ENCODE data around the gene SELENOV. TPM values are rescaled to one million over a fixed set of nuclear protein-coding genes. Genes with fewer than 3 reads are reported as not detected.
"Not testable (repeated sequence)": the region's sequence is repeated elsewhere in the genome, so short reads cannot be mapped to it uniquely, and the experiment has no call there.

The SELENOV gene, protein sequence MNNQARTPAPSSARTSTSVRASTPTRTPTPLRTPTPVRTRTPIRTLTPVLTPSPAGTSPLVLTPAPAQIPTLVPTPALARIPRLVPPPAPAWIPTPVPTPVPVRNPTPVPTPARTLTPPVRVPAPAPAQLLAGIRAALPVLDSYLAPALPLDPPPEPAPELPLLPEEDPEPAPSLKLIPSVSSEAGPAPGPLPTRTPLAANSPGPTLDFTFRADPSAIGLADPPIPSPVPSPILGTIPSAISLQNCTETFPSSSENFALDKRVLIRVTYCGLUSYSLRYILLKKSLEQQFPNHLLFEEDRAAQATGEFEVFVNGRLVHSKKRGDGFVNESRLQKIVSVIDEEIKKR
- total RNA-seq (2014; rRNA removed; shearing (Covaris generic)) = not detected in 2 replicates

DNA sequence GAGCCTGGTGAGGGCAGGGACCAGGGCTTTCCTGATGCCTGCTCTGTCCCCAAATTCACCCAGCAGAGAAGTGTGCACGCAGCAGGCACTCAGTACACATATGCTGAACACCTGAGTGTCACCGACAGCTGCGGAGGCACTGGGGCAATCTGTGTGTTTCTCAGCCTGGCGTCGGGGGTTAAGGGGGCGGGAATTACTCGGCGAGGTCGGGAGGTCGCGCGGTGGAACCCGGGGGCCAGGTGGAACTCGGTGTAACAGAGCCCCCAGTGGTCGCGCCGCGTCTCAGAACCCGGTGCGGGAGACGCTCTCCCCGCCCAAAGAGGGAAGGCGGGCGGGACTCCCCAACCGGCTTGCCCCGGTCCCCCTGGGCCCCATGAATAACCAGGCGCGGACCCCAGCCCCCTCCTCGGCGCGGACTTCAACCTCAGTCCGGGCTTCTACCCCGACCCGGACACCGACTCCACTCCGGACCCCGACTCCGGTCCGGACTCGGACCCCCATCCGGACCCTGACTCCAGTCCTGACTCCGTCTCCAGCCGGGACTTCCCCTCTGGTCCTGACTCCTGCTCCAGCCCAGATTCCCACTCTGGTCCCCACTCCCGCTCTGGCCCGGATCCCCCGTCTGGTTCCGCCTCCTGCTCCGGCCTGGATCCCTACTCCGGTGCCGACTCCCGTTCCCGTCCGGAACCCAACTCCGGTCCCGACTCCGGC, at the start of gene SELENOV:
TSS of gene SELENOV (plus strand) at position 300 of the 711 bp plus-strand sequence. CDS start at position 374, 74 bp downstream.
- DNase-seq (ENCODE audit: low spot score) = no peak

DNA sequence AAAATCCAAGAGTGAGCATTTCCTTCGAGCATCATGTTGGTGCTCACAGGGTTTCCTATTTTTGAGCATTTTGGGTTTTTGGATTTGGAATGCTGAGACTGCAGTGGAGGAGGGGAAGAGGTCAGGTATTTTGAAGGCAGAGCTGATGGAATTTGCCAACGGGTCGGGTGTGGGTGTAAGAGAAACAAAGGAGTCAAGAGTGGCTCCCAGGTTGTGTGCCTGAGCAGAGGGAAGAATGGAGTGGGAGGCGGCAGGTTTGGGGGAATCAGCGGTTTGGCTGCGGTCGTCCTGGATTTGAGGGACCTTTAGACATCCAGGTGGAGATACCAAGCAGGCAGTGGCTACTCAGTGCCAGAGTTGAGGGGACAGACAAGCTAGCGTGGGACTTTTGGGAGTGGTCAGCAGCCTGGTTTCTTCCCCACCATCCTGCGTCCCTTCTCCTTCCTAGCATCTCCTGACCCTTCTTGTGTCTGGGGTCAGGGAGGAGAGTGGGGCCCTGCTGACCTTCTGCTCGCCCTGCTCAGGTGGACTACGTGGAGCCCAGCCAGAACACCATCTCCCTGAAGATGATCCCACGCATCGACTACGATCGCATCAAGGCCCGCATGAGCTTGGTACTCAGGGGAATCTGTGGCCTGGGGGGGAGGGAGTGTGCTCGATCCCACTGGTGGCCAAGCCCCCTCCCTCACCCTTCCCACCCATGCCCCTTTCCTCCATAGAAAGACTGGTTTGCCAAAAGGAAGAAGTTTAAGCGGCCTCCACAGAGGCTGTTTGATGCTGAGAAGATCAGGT, 48.8 kb upstream of the SELENOV start:
- DNase-seq (ENCODE audit: low spot score) = no peak

GRCh38 chr19:39467941-39468340, 47.0 kb upstream of the SELENOV start:
- no peak for DNase-seq (ENCODE audit: low spot score)

- DNase-seq (ENCODE audit: low spot score) = no peak
These were observed 45.9 kb upstream of the SELENOV start for GRCh38 chr19:39469036-39469435.

DNA sequence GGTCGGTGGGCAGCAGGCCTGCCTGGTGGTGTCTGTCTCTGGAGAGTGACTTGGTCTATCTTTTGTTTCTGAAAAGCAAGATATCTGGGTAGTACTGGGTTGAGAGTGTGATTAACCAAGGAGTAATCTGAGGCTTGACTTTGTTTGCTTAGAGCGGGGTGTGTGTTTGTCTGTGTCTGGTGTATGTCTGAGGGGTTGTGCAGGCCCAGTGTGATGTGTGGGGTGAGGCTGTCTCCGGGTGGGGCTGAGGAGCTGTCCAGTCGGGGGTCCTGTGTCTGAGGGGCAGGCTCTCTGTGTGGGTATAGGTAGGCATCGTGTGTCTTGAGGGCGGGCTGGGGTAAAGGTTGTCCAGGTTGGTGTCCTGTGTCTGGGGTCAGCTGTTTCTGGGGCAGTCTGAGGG, 45.4 kb upstream of the SELENOV start:
- no peak for DNase-seq (ENCODE audit: low spot score)

GRCh38 chr19:39470724-39471339, 44.1 kb upstream of the SELENOV start:
- DNase-seq (ENCODE audit: low spot score) = no peak

- no peak for DNase-seq (ENCODE audit: low spot score)
These were observed 43.0 kb upstream of the SELENOV start for GRCh38 chr19:39471756-39472536.

DNA sequence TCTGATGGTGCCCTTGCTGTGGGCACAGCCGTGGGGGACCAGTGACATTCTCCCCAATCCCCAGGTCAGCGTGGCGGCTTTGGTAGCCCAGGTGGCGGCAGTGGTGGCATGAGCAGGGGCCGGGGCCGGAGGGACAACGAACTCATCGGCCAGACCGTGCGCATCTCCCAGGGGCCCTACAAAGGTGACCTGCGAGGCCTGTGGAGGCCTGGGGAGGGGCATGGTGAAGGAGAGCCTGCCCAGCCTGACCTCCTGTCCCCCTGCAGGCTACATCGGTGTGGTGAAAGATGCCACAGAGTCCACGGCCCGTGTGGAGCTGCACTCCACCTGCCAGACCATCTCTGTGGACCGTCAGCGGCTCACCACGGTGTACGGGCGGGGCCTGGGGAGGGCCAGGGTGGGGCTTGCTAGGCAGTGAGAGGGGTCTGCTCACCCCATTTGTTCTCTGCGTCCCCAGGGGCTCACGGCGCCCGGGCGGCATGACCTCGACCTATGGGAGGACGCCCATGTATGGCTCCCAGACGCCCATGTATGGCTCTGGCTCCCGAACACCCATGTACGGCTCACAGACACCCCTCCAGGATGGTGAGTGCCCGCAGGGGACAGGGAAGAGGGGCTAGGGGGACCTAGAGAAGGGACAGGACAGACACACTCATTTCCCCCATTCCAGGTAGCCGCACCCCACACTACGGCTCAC, 42.0 kb upstream of the SELENOV start:
- DNase-seq (ENCODE audit: low spot score) = no peak

DNA sequence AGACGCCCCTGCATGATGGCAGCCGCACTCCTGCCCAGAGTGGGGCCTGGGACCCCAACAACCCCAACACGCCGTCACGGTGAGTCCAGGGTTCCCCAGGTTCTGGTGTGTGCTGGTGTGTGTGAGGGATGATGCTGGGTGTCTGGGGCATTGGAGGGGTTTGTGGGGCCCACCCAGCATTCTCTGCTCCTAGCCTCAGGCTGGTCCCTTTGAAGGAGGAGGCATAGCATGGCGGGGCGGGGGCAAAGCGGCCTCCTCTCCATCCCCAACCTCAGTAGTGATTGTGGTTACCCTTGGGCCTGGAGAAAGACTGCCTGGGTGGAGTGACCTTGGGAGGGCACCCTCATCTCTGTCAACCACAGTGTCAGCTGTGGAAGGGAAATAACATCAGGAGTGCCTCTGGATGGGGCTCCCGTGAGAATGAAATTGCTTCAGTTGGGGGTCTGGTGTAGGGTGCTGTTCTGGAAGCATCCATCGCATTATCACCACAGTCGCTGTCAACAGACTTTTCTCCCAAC, 41.4 kb upstream of the SELENOV start:
- DNase-seq (ENCODE audit: low spot score) = no peak

GRCh38 chr19:39474139-39474620, 40.8 kb upstream of the SELENOV start:
- peak; percentile 31 for DNase-seq (ENCODE audit: low spot score)

DNA sequence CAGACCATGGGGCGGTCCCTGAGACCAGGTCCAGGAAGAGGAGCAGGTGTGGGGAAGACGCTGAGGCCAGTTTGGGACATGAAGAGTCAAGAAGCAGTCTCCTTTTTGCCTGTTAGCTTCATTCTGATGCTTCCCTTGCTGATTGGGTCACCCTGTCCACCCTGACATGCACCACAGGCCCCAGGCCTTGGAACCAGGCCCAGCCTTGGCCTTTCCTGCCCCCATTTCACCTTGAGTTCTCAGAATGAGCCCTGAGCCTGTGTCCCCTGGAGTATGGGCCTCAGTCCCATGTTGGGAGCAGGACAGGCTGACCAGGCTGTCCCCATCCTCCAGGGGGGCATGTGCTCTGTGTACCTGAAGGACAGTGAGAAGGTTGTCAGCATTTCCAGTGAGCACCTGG, 39.2 kb upstream of the SELENOV start:
- DNase-seq (ENCODE audit: low spot score) = no peak

- DNase-seq (ENCODE audit: low spot score) = not testable (repeated sequence)
These were observed 35.6 kb upstream of the SELENOV start for GRCh38 chr19:39479319-39479801.

DNA sequence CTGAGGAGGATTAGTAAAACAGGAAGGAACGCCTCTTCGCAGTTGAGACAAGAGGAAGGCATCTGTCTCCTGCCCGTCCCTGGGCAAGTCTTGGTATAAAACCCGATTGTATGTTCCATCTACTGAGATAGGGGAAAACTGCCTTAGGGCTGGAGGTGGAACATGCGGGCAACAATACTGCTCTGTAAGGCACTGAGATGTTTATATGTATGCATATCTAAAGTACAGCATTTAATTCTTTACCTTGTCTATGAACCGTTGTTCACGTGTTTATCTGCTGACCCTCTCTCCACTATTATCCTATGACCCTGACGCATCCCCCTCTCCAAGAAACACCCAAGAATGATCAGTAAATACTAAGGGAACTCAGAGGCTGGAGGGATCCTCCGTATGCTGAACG, 35.0 kb upstream of the SELENOV start:
- DNase-seq (ENCODE audit: low spot score) = no peak

DNA sequence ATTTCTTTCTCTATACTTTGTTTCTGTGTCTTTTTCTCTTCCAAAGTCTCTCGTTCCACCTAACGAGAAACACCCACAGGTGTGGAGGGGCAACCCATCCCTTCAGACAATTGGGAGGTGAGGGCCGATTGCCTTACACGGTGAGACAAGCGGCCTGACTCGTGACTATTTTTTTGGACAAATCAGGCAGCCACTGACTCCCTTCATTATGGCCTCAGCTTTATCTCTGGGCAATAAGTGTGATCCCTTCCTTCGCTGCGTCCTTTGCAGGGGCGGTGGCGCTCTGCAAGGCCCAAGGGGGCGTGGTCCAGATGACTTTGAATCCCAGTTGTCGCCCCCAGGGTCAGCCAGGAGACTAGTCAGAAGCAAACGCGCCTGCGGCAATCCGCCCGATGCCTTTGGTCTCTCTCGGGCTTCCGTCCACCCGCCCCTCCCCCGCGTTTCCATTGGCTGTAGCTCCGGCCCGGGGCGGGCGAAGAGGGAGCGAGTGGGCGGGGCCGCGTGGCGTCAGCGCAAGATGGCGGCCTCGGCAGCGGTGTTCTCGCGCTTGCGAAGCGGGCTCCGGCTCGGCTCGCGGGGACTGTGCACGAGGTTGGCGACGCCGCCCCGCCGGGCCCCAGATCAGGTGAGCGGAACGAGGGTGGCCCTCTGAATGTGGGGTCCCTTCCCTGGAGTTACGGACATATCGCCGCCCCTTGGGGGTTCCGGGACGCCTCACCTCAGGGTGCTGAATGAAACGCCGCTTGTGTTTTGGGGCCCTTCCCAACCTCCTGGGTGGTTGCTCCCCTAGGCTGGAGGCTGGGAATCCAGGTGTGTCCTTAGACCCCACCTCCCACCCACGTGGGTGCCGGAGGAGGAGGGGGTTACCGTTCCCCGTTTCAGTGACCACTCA, 34.4 kb upstream of the SELENOV start, which contains the start of gene TIMM50:
TSS of gene TIMM50 (plus strand) at position 502 of the 892 bp plus-strand sequence. CDS start at position 518, 16 bp downstream.
- DNase-seq (ENCODE audit: low spot score) = peak; percentile 94

DNA sequence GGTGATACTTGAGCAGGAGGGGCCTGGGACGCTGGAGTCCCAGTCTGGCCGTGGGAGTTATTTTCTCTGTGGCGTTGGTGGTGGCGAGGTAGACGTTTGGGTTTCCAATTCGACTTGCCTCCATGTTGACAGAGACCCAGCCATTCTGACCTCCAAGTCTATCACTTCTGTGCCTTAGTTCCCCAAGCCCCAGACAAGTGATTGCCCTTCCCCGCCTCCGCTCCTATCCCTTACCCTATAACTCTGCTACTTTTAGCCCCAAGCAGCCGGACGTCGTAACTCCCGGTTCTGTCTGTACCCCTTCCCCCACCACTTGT, 33.8 kb upstream of the SELENOV start:
- no peak for DNase-seq (ENCODE audit: low spot score)

- DNase-seq (ENCODE audit: low spot score) = no peak
These were observed 33.3 kb upstream of the SELENOV start for GRCh38 chr19:39481676-39482075.

DNA sequence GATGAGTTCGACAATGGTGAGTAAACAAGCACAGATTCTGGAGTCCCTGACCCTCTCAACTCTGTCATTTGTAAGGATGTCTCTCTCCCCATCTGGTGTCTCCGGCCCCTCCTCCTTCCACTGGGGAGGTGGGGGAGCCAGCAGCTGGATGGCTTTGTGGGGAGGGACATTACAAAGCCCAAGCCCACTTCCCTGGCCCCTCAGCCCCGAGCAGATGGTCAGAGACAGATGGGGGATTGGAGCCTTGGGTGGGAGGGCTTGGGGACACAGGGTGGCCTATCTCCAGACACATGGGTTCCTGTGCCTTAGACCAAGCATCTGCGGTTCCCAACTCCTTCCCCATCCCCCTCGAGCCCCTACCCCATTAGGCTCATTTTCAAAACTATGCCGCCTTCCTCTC, 31.8 kb upstream of the SELENOV start:
- no peak for DNase-seq (ENCODE audit: low spot score)

DNA sequence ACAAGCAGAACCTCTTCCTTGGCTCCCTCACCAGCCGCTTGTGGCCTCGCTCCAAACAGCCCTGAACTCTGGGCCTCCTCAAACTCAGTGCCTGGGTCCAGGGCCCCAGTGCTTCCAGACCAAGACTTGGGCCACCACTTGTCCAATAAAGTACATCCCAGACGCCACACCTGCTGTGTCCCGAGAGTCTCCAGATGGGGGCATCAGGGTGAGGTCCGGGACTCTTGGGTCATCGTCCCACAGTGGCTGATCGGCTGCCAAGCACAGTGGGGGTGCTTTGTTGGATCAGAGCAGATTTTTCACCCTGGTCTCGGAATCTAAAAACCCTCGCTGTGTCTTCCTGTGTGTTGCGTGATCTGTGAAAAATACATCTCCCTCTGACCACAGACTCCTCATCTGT, 25.2 kb upstream of the SELENOV start:
- DNase-seq (ENCODE audit: low spot score) = no peak

DNA sequence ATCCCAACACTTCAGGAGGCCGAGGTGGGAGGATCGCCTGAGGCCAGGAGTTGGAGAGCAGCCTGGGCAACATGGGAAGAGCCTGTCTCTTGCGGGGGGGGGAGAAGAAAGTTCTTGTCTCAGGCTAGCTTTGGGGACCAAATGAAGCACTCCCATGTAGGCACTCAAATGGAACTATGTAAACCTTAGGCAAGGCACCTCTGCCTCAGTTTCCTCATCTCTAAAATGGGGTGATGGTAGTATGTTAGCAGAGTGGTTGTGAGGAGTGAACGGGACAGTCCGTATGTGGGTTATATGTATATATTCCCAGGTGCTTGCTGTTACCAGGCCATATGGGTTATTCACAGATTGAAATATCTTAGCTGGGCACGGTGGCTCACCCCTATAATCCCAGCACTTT, 22.7 kb upstream of the SELENOV start:
- no peak for DNase-seq (ENCODE audit: low spot score)
